GM23338 (cell line): ENCODE measurements around the gene RBP3. TPM values are rescaled to one million over a fixed set of nuclear protein-coding genes. Genes with fewer than 3 reads are reported as not detected.

Experiments used
- ATAC-seq: fragments of 200-7000 bp; cut with Tn5 transposase; 3 replicates; pipeline ENCODE4 v1.9.1; 2020
- DNase-seq: peaks from one replicate; pipeline ENCODE4 v3.0.0-alpha.2; 2015; ENCODE audit warnings: low spot score
- H2AFZ ChIP-seq: fragments of 200-600 bp; sonication (generic); 2 replicates; pipeline ENCODE4 v1.8.0; 2016; ENCODE audit warnings: antibody characterized with exemption, mild to moderate bottlenecking, moderate library complexity
- H3F3A ChIP-seq: fragments of 200-600 bp; sonication (generic); replicated peaks from 2 replicates; pipeline ENCODE4 v1.8.0; 2017; ENCODE audit warnings: antibody characterized with exemption, mixed run types, low read depth
- H3K27ac ChIP-seq: fragments of 200-600 bp; sonication (generic); 2 replicates; pipeline ENCODE4 v1.6.1; 2016; ENCODE audit warnings: low read depth
- H3K27me3 ChIP-seq: fragments of 200-600 bp; sonication (generic); 2 replicates; pipeline ENCODE4 v1.8.0; 2016; ENCODE audit warnings: mild to moderate bottlenecking, mixed run types, moderate library complexity; ENCODE audit not compliant: insufficient read depth
- H3K36me3 ChIP-seq: fragments of 200-600 bp; sonication (generic); 2 replicates; pipeline ENCODE4 v1.8.0; 2016; ENCODE audit warnings: mild to moderate bottlenecking; ENCODE audit not compliant: insufficient read depth
- H3K4me1 ChIP-seq: fragments of 200-600 bp; sonication (generic); 2 replicates; pipeline ENCODE4 v1.8.0; 2016; ENCODE audit warnings: mild to moderate bottlenecking, moderate library complexity; ENCODE audit not compliant: insufficient read depth
- H3K4me2 ChIP-seq: fragments of 200-600 bp; sonication (generic); 2 replicates; pipeline ENCODE4 v1.7.1; 2017; ENCODE audit warnings: mixed run types
- H3K4me3 ChIP-seq: fragments of 200-600 bp; sonication (generic); 2 replicates; pipeline ENCODE4 v1.6.1; 2016; ENCODE audit warnings: mixed run types
- H3K79me2 ChIP-seq: fragments of 200-600 bp; sonication (generic); replicated peaks from 2 replicates; pipeline ENCODE4 v1.8.0; 2017; ENCODE audit warnings: mild to moderate bottlenecking; ENCODE audit not compliant: insufficient read depth
- H3K9me2 ChIP-seq: fragments of 200-600 bp; sonication (generic); 2 replicates; pipeline ENCODE4 v1.8.0; 2017; ENCODE audit not compliant: insufficient read depth
- H4K20me1 ChIP-seq: fragments of 200-600 bp; sonication (generic); replicated peaks from 2 replicates; pipeline ENCODE4 v1.8.0; 2017; ENCODE audit warnings: mild to moderate bottlenecking; ENCODE audit not compliant: insufficient read depth
- H3K27ac Mint-ChIP-seq: 2 replicates; pipeline ENCODE4 v1.8.0; 2020; ENCODE audit warnings: inconsistent platforms, mild to moderate bottlenecking, moderate library complexity, mixed read lengths
- H3K27me3 Mint-ChIP-seq: 3 replicates; pipeline ENCODE4 v1.8.0; 2022; ENCODE audit warnings: low read depth, mild to moderate bottlenecking, moderate library complexity, mixed read lengths, inconsistent platforms; ENCODE audit not compliant: insufficient read depth, poor library complexity
- H3K36me3 Mint-ChIP-seq: 3 replicates; pipeline ENCODE4 v1.8.0; 2021; ENCODE audit warnings: low read depth, mild to moderate bottlenecking, inconsistent platforms, moderate library complexity, mixed read lengths
- H3K4me1 Mint-ChIP-seq: 3 replicates; pipeline ENCODE4 v1.8.0; 2020; ENCODE audit warnings: mild to moderate bottlenecking, inconsistent platforms, mixed read lengths
- H3K4me3 Mint-ChIP-seq: 3 replicates; pipeline ENCODE4 v1.8.0; 2021; ENCODE audit warnings: moderate library complexity, mild to moderate bottlenecking, inconsistent platforms, mixed read lengths
- H3K9me3 Mint-ChIP-seq: 3 replicates; pipeline ENCODE4 v1.8.0; 2020; ENCODE audit warnings: moderate library complexity, mild to moderate bottlenecking, inconsistent platforms, mixed read lengths
- CREB1 ChIP-seq: fragments of 250-450 bp; sonication (Bioruptor Pico); IDR thresholded peaks from 2 replicates; pipeline ENCODE4 v1.5.0; 2020; ENCODE audit warnings: low read depth, mild to moderate bottlenecking, moderate library complexity
- EZH2 ChIP-seq: fragments of 200-600 bp; sonication (generic); IDR thresholded peaks from one replicate; pipeline ENCODE4 v1.8.0; 2017; ENCODE audit warnings: antibody characterized with exemption, mild to moderate bottlenecking, low read depth; ENCODE audit not compliant: unreplicated experiment
- EZH2phosphoT487 ChIP-seq: fragments of 200-600 bp; sonication (generic); IDR thresholded peaks from one replicate; pipeline ENCODE4 v1.8.1; 2018; ENCODE audit warnings: antibody characterized with exemption; ENCODE audit not compliant: unreplicated experiment
- NANOG ChIP-seq: IDR thresholded peaks from 2 replicates; pipeline ENCODE4 v1.6.1; 2016; ENCODE audit warnings: antibody characterized with exemption, borderline replicate concordance
- POLR2AphosphoS5 ChIP-seq: IDR thresholded peaks from 2 replicates; pipeline ENCODE4 v1.6.1; 2016; ENCODE audit warnings: antibody characterized with exemption, low read depth
- ZNF114 ChIP-seq: fragments of 250-450 bp; sonication (Bioruptor Pico); IDR thresholded peaks from 2 replicates; pipeline ENCODE4 v1.5.0; 2020; ENCODE audit warnings: mild to moderate bottlenecking, moderate library complexity
- polyA plus RNA-seq: library from polyadenylated mRNA; unstranded; fragments of >200 nt; fragmentation: Nextera tagmentation; extraction: Ambion mirVana; gene quantifications from 2 replicates; pipeline ENCODE4 v1.2.1, GENCODE V29; 2016
- total RNA-seq: library from RNA; depleted of rRNA; stranded (reverse); fragments of >200 nt; shearing (Covaris generic); gene quantifications from 2 replicates; pipeline ENCODE4 v1.2.3, GENCODE V29; 2014
- TF ChIP-seq, protein P1 (sequence below): IDR thresholded peaks from one replicate; pipeline ENCODE4 v1.6.1; 2018; ENCODE audit warnings: antibody characterized with exemption; ENCODE audit not compliant: unreplicated experiment
- TF ChIP-seq, protein P2 (sequence below), 2 experiments: fragments of 200-600 bp in 1 of 2; sonication (generic) in 1 of 2; conservative IDR thresholded peaks; 2 replicates each; pipeline versions ENCODE4 v1.5.1 to v1.6.1; 2016 to 2017; ENCODE audit warnings: antibody characterized with exemption in 2 of 2, low read depth in 2 of 2, mild to moderate bottlenecking in 2 of 2, moderate library complexity in 1 of 2
- TF ChIP-seq, protein P3 (sequence below): fragments of 250-450 bp; sonication (Bioruptor Pico); IDR thresholded peaks from 2 replicates; pipeline ENCODE4 v1.5.0; 2020; ENCODE audit warnings: mild to moderate bottlenecking, moderate library complexity

The RBP3 gene
- total and polyA plus RNA-seq, 2 experiments from 2014 or later: not detected

DNA sequence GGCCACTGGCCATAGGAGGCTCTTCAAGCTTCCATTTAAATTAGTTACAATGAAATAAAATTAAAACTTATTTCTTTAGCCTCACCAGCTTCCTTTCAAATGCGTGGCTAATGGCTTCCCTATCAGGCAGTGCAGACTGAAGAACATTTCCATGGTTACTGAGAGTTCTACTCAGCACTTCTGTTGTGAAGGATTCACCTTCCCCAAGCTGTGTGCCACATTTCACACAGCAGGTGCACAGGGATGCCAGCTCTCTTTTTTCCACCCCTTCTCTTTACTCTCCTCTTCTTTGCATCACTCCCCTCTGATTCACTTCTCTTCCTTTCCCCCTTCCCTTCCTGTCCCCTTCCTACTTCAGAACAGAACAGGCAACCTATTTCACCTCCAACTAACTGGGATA lies 25.1 kb upstream of the RBP3 start:
- H3K27me3 ChIP-seq: no peaks in the 10 kb centered on the region
- no peaks in the 10 kb centered on the region for H3K4me1 Mint-ChIP-seq
- H3K4me2 ChIP-seq: no peak overlapping the region
- no peak overlapping the region for H3K27ac Mint-ChIP-seq
- no peak overlapping the region for H2AFZ ChIP-seq
- H3K9me2 ChIP-seq: 0 out of 2 replicates have a peak, but pooled peaks cover 4% of the 10 kb centered on the region
- H3K9me3 Mint-ChIP-seq: no peaks in the 10 kb centered on the region
- no peak overlapping the region for H3K27ac ChIP-seq
- no peaks in the 10 kb centered on the region for H3F3A ChIP-seq
- ATAC-seq (no peak), DNase-seq (no peak)
- H3K79me2 ChIP-seq: no peaks in the 10 kb centered on the region
- H4K20me1 ChIP-seq: no peaks in the 10 kb centered on the region
- no peaks in the 10 kb centered on the region for H3K4me1 ChIP-seq
- H3K4me3 Mint-ChIP-seq: no peak overlapping the region
- peaks cover 1% of the 10 kb centered on the region for H3K27me3 Mint-ChIP-seq
- TF ChIP-seq, protein P1, sequence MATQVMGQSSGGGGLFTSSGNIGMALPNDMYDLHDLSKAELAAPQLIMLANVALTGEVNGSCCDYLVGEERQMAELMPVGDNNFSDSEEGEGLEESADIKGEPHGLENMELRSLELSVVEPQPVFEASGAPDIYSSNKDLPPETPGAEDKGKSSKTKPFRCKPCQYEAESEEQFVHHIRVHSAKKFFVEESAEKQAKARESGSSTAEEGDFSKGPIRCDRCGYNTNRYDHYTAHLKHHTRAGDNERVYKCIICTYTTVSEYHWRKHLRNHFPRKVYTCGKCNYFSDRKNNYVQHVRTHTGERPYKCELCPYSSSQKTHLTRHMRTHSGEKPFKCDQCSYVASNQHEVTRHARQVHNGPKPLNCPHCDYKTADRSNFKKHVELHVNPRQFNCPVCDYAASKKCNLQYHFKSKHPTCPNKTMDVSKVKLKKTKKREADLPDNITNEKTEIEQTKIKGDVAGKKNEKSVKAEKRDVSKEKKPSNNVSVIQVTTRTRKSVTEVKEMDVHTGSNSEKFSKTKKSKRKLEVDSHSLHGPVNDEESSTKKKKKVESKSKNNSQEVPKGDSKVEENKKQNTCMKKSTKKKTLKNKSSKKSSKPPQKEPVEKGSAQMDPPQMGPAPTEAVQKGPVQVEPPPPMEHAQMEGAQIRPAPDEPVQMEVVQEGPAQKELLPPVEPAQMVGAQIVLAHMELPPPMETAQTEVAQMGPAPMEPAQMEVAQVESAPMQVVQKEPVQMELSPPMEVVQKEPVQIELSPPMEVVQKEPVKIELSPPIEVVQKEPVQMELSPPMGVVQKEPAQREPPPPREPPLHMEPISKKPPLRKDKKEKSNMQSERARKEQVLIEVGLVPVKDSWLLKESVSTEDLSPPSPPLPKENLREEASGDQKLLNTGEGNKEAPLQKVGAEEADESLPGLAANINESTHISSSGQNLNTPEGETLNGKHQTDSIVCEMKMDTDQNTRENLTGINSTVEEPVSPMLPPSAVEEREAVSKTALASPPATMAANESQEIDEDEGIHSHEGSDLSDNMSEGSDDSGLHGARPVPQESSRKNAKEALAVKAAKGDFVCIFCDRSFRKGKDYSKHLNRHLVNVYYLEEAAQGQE: no peak
- TF ChIP-seq, protein P2, sequence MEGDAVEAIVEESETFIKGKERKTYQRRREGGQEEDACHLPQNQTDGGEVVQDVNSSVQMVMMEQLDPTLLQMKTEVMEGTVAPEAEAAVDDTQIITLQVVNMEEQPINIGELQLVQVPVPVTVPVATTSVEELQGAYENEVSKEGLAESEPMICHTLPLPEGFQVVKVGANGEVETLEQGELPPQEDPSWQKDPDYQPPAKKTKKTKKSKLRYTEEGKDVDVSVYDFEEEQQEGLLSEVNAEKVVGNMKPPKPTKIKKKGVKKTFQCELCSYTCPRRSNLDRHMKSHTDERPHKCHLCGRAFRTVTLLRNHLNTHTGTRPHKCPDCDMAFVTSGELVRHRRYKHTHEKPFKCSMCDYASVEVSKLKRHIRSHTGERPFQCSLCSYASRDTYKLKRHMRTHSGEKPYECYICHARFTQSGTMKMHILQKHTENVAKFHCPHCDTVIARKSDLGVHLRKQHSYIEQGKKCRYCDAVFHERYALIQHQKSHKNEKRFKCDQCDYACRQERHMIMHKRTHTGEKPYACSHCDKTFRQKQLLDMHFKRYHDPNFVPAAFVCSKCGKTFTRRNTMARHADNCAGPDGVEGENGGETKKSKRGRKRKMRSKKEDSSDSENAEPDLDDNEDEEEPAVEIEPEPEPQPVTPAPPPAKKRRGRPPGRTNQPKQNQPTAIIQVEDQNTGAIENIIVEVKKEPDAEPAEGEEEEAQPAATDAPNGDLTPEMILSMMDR (conservative IDR thresholded peaks at IDR 0.05; ENCODE audit: low read depth in 2 of 2): no peak
- no peak for TF ChIP-seq CREB1 (CRISPR knock-in tag)
- TF ChIP-seq EZH2phosphoT487: no peak
- no peak for TF ChIP-seq ZNF114 (CRISPR knock-in tag)
- no peak for TF ChIP-seq POLR2AphosphoS5
- no peak for TF ChIP-seq NANOG
- no peaks in the 10 kb centered on the region for H3K36me3 ChIP-seq
- no peak overlapping the region for H3K4me3 ChIP-seq
- no peaks in the 10 kb centered on the region for H3K36me3 Mint-ChIP-seq

DNA sequence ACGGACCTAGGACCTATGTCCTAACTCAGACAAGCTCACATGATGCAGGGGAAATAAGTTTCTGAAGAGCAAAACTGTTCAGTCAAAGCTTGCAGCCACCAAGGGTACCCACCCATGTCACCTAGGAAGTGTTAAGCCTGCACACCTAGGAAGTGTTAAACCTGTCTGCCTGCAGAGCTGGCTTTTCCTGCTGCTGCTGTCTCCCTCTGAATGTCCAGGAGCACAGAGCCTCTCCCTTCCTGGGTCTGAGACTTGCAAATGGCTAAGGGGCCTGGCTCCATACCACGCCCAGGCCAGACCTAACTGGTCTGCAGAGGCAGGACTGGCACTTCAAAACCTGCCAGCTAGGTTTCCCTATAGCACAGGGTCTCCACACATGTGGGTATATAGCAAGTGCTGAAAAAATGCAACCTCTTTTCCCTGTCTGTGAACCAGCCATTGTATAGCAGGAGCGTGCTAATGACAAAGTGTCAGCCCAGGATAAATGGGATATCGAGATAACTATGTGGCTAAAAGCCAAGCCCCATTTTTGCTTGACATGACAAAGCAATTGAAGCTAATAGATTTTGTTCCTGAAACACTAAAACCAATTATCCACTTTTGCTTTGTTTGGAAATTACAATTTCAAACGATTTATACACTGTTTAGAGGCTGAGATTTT lies 24.4 kb upstream of the RBP3 start:
- Histone ChIP-seq H4K20me1 (no peaks in the 10 kb centered on the region), H3K27ac (no peak overlapping the region), H3K4me1 (no peaks in the 10 kb centered on the region), H3K4me2 (no peak overlapping the region), H3K4me3 (no peak overlapping the region), H2AFZ (no peak overlapping the region), H3F3A (no peaks in the 10 kb centered on the region), H3K79me2 (no peaks in the 10 kb centered on the region), H3K27me3 (no peaks in the 10 kb centered on the region), H3K36me3 (no peaks in the 10 kb centered on the region), H3K9me2 (0 out of 2 replicates have a peak, but pooled peaks cover 4% of the 10 kb centered on the region)
- no peak overlapping the region for H3K27ac Mint-ChIP-seq
- peaks cover 1% of the 10 kb centered on the region for H3K27me3 Mint-ChIP-seq
- H3K4me1 Mint-ChIP-seq: no peaks in the 10 kb centered on the region
- H3K4me3 Mint-ChIP-seq: no peak overlapping the region
- no peak for DNase-seq
- no peak for ATAC-seq
- no peaks in the 10 kb centered on the region for H3K9me3 Mint-ChIP-seq
- no peaks in the 10 kb centered on the region for H3K36me3 Mint-ChIP-seq
- no peak for TF ChIP-seq EZH2
- TF ChIP-seq, protein P3, sequence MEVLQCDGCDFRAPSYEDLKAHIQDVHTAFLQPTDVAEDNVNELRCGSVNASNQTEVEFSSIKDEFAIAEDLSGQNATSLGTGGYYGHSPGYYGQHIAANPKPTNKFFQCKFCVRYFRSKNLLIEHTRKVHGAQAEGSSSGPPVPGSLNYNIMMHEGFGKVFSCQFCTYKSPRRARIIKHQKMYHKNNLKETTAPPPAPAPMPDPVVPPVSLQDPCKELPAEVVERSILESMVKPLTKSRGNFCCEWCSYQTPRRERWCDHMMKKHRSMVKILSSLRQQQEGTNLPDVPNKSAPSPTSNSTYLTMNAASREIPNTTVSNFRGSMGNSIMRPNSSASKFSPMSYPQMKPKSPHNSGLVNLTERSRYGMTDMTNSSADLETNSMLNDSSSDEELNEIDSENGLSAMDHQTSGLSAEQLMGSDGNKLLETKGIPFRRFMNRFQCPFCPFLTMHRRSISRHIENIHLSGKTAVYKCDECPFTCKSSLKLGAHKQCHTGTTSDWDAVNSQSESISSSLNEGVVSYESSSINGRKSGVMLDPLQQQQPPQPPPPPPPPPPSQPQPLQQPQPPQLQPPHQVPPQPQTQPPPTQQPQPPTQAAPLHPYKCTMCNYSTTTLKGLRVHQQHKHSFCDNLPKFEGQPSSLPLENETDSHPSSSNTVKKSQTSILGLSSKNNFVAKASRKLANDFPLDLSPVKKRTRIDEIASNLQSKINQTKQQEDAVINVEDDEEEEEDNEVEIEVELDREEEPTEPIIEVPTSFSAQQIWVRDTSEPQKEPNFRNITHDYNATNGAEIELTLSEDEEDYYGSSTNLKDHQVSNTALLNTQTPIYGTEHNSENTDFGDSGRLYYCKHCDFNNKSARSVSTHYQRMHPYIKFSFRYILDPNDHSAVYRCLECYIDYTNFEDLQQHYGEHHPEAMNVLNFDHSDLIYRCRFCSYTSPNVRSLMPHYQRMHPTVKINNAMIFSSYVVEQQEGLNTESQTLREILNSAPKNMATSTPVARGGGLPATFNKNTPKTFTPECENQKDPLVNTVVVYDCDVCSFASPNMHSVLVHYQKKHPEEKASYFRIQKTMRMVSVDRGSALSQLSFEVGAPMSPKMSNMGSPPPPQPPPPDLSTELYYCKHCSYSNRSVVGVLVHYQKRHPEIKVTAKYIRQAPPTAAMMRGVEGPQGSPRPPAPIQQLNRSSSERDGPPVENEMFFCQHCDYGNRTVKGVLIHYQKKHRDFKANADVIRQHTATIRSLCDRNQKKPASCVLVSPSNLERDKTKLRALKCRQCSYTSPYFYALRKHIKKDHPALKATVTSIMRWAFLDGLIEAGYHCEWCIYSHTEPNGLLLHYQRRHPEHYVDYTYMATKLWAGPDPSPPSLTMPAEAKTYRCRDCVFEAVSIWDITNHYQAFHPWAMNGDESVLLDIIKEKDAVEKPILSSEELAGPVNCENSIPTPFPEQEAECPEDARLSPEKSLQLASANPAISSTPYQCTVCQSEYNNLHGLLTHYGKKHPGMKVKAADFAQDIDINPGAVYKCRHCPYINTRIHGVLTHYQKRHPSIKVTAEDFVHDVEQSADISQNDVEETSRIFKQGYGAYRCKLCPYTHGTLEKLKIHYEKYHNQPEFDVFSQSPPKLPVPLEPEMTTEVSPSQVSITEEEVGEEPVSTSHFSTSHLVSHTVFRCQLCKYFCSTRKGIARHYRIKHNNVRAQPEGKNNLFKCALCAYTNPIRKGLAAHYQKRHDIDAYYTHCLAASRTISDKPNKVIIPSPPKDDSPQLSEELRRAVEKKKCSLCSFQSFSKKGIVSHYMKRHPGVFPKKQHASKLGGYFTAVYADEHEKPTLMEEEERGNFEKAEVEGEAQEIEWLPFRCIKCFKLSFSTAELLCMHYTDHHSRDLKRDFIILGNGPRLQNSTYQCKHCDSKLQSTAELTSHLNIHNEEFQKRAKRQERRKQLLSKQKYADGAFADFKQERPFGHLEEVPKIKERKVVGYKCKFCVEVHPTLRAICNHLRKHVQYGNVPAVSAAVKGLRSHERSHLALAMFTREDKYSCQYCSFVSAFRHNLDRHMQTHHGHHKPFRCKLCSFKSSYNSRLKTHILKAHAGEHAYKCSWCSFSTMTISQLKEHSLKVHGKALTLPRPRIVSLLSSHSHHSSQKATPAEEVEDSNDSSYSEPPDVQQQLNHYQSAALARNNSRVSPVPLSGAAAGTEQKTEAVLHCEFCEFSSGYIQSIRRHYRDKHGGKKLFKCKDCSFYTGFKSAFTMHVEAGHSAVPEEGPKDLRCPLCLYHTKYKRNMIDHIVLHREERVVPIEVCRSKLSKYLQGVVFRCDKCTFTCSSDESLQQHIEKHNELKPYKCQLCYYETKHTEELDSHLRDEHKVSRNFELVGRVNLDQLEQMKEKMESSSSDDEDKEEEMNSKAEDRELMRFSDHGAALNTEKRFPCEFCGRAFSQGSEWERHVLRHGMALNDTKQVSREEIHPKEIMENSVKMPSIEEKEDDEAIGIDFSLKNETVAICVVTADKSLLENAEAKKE: no peak
- TF ChIP-seq EZH2phosphoT487: no peak
- no peak for TF ChIP-seq POLR2AphosphoS5
